ENCODE results near the gene KCNQ1OT1. TPM values are rescaled to one million over a fixed set of nuclear protein-coding genes. Genes with fewer than 3 reads are reported as not detected.

Gene KCNQ1OT1
- total RNA-seq, 1 experiment from 2014 or later: 1.2 TPM

DNA sequence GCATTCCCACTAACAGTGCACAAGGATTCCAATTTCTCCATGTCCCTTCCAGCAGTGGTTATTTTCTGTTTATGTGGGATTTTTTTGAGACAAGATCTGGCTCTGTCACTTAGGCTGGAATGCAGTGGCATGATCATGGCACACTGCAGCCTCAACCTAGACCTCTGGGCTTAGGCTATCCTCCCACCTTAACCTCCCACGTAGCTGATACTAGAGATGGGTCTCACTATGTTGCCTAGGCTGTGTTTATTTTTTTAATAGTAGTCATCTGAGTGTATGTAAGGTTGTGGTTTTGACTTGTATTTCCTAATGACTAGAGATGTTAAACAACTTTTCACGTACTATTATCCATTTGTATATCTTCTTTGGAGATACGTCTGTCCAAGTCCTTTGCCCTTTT lies 74.6 kb downstream of the KCNQ1OT1 start:
- Histone ChIP-seq H3K4ac (ENCODE audit: low read depth, low read length) (no peak overlapping the region), H3K9ac (ENCODE audit: extremely low read depth, insufficient read length, low read length) (no peak overlapping the region), H2BK15ac (ENCODE audit: low read depth, low read length) (no peak overlapping the region), H4K8ac (replicated peaks; ENCODE audit: insufficient read length, low read depth, low read length) (no peak overlapping the region), H3K56ac (ENCODE audit: insufficient read length, low read depth, low read length) (no peak overlapping the region), H3K23me2 (ENCODE audit: insufficient read length, low read depth, low read length, poor library complexity, severe bottlenecking) (no peaks in the 10 kb centered on the region), H3K79me1 (ENCODE audit: insufficient read depth, low read depth, low read length, poor library complexity, severe bottlenecking) (no peaks in the 10 kb centered on the region), H2AFZ (ENCODE audit: low read length) (no peak overlapping the region), H3K14ac (ENCODE audit: insufficient read depth, low read length) (no peak overlapping the region), H2BK5ac (ENCODE audit: insufficient read length, low read length) (no peak overlapping the region), H2BK12ac (ENCODE audit: insufficient read length, low read depth, low read length) (no peak overlapping the region), H4K91ac (ENCODE audit: insufficient read length, low read depth, low read length) (no peak overlapping the region), H2BK20ac (ENCODE audit: low read depth, low read length, poor library complexity, severe bottlenecking) (no peak overlapping the region), H3K9me3 (ENCODE audit: control insufficient read depth, low read depth, low read length) (no peaks in the 10 kb centered on the region), H3K4me1 (ENCODE audit: insufficient read depth, low read length) (no peaks in the 10 kb centered on the region), H3K27ac (ENCODE audit: insufficient read length, low read depth, low read length) (no peak overlapping the region), H3T11ph (ENCODE audit: low read length) (no peak overlapping the region), H4K5ac (ENCODE audit: insufficient read length, low read depth, low read length) (no peak overlapping the region), H3K23ac (ENCODE audit: insufficient read length, low read depth, low read length) (no peak overlapping the region), H3K79me2 (ENCODE audit: insufficient read depth, low read length) (no peaks in the 10 kb centered on the region), H4K20me1 (ENCODE audit: control insufficient read depth, insufficient read depth, insufficient read length) (no peaks in the 10 kb centered on the region), H2AK5ac (ENCODE audit: insufficient read length, low read length) (no peak overlapping the region), H3K4me2 (ENCODE audit: insufficient read depth, insufficient read length, low read length) (no peak overlapping the region), H2BK120ac (ENCODE audit: low read depth, low read length, poor library complexity, severe bottlenecking) (no peak overlapping the region), H3K27me3 (ENCODE audit: insufficient read depth, low read length) (peaks cover 11% of the 10 kb centered on the region; the same call in 1 of the 2 replicates), H3K18ac (ENCODE audit: insufficient read length, low read depth, low read length) (no peak overlapping the region)
- peaks cover 97% of the 10 kb centered on the region for H3K27me3 Mint-ChIP-seq (ENCODE audit: low read depth)
- H3K36me3 Mint-ChIP-seq (ENCODE audit: insufficient read depth in 1 of 3, low read depth in 3 of 3): peaks cover 0 to 3% (median 0%) of the 10 kb centered on the region in 3 experiments; a peak in 1 of 7 replicates
- WGBS (ENCODE audit: extremely low coverage, insufficient read length, low lambda C conversion rate): no CpG with 5 or more reads among the region's 3 CpGs
- no peak for DNase-seq
- no peak overlapping the region for H3K27ac Mint-ChIP-seq
- H3K4me1 Mint-ChIP-seq: no peaks in the 10 kb centered on the region
- TF ChIP-seq, protein P1, sequence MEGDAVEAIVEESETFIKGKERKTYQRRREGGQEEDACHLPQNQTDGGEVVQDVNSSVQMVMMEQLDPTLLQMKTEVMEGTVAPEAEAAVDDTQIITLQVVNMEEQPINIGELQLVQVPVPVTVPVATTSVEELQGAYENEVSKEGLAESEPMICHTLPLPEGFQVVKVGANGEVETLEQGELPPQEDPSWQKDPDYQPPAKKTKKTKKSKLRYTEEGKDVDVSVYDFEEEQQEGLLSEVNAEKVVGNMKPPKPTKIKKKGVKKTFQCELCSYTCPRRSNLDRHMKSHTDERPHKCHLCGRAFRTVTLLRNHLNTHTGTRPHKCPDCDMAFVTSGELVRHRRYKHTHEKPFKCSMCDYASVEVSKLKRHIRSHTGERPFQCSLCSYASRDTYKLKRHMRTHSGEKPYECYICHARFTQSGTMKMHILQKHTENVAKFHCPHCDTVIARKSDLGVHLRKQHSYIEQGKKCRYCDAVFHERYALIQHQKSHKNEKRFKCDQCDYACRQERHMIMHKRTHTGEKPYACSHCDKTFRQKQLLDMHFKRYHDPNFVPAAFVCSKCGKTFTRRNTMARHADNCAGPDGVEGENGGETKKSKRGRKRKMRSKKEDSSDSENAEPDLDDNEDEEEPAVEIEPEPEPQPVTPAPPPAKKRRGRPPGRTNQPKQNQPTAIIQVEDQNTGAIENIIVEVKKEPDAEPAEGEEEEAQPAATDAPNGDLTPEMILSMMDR (conservative IDR thresholded peaks at IDR 0.05): no peak
- peaks cover 72 to 98% of the 10 kb centered on the region in 2 experiments for H3K9me3 Mint-ChIP-seq
- H3K4me3 Mint-ChIP-seq: no peak overlapping the region
